ENCODE measurements around the gene NELL1. TPM values are rescaled to one million over a fixed set of nuclear protein-coding genes. Genes with fewer than 3 reads are reported as not detected.

NELL1 gene
- total RNA-seq, 1 experiment from 2014 or later, result not detected

- Mint-ChIP-seq H3K27me3 (ENCODE audit: insufficient read depth, unreplicated experiment) (peaks cover 30% of the 10 kb centered on the region), H3K9me3 (ENCODE audit: unreplicated experiment) (no peaks in the 10 kb centered on the region), H3K4me3 (ENCODE audit: unreplicated experiment) (no peak overlapping the region), H3K36me3 (ENCODE audit: insufficient read depth, unreplicated experiment) (no peaks in the 10 kb centered on the region), H3K4me1 (ENCODE audit: low read depth, unreplicated experiment) (no peaks in the 10 kb centered on the region), H3K27ac (ENCODE audit: unreplicated experiment) (no peak overlapping the region)
- Histone ChIP-seq H3K27me3 (replicated peaks; ENCODE audit: control insufficient read depth, insufficient read depth, low read length) (peaks cover 2% of the 10 kb centered on the region; the same call in 1 of the 2 replicates), H3K4me3 (ENCODE audit: low read depth, low read length) (no peak overlapping the region), H3K36me3 (ENCODE audit: control insufficient read depth, insufficient read depth, low read length) (no peaks in the 10 kb centered on the region), H3K9me3 (no peaks in the 10 kb centered on the region), H3K4me1 (no peaks in the 10 kb centered on the region)
- TF ChIP-seq CTCF (IDR thresholded peaks at IDR 0.05; ENCODE audit: insufficient read depth in 1 of 2, low read depth in 1 of 2, low read length in 1 of 2, severe bottlenecking in 1 of 2, unreplicated experiment in 1 of 2), result no peak
- no TSS peak for BruUV-seq (replicated peaks)
- ChIA-PET CTCF (no interaction called here), POLR2A (no interaction called here)
- intact Hi-C loops (cut with micrococcal nuclease; ENCODE audit: unreplicated experiment), result no loop called here
- DNase-seq, result no peak
These were observed 41.7 kb upstream of the NELL1 start for GRCh38 chr11:20627701-20628100.

GRCh38 chr11:20631519-20632168 is 37.7 kb upstream of the NELL1 start:
- no peak for TF ChIP-seq CTCF (IDR thresholded peaks at IDR 0.05; ENCODE audit: insufficient read depth in 1 of 2, low read depth in 1 of 2, low read length in 1 of 2, severe bottlenecking in 1 of 2, unreplicated experiment in 1 of 2)
- no peaks in the 10 kb centered on the region for H3K4me1 Mint-ChIP-seq (ENCODE audit: low read depth, unreplicated experiment)
- peaks cover 15% of the 10 kb centered on the region for H3K27me3 Mint-ChIP-seq (ENCODE audit: insufficient read depth, unreplicated experiment)
- no peaks in the 10 kb centered on the region for H3K36me3 ChIP-seq (ENCODE audit: control insufficient read depth, insufficient read depth, low read length)
- H3K4me3 ChIP-seq (ENCODE audit: low read depth, low read length), result no peak overlapping the region
- H3K4me1 ChIP-seq, result no peaks in the 10 kb centered on the region
- no peaks in the 10 kb centered on the region for H3K9me3 Mint-ChIP-seq (ENCODE audit: unreplicated experiment)
- POLR2A ChIA-PET, result no interaction called here
- intact Hi-C loops (cut with micrococcal nuclease; ENCODE audit: unreplicated experiment), result no loop called here
- H3K9me3 ChIP-seq, result no peaks in the 10 kb centered on the region
- no peak overlapping the region for H3K4me3 Mint-ChIP-seq (ENCODE audit: unreplicated experiment)
- DNase-seq, result no peak
- CTCF ChIA-PET, result no interaction called here
- no peaks in the 10 kb centered on the region for H3K27me3 ChIP-seq (replicated peaks; ENCODE audit: control insufficient read depth, insufficient read depth, low read length)
- H3K36me3 Mint-ChIP-seq (ENCODE audit: insufficient read depth, unreplicated experiment), result no peaks in the 10 kb centered on the region
- no peak overlapping the region for H3K27ac Mint-ChIP-seq (ENCODE audit: unreplicated experiment)
- no TSS peak for BruUV-seq (replicated peaks)

GRCh38 chr11:20632169-20632532 is 37.2 kb upstream of the NELL1 start:
- H3K9me3 ChIP-seq, result no peaks in the 10 kb centered on the region
- no peak overlapping the region for H3K4me3 ChIP-seq (ENCODE audit: low read depth, low read length)
- Mint-ChIP-seq H3K4me1 (ENCODE audit: low read depth, unreplicated experiment) (no peaks in the 10 kb centered on the region), H3K9me3 (ENCODE audit: unreplicated experiment) (no peaks in the 10 kb centered on the region), H3K36me3 (ENCODE audit: insufficient read depth, unreplicated experiment) (no peaks in the 10 kb centered on the region), H3K27ac (ENCODE audit: unreplicated experiment) (no peak overlapping the region), H3K27me3 (ENCODE audit: insufficient read depth, unreplicated experiment) (peaks cover 10% of the 10 kb centered on the region), H3K4me3 (ENCODE audit: unreplicated experiment) (no peak overlapping the region)
- no peaks in the 10 kb centered on the region for H3K4me1 ChIP-seq
- no peaks in the 10 kb centered on the region for H3K36me3 ChIP-seq (ENCODE audit: control insufficient read depth, insufficient read depth, low read length)
- no peak for TF ChIP-seq CTCF (IDR thresholded peaks at IDR 0.05; ENCODE audit: insufficient read depth in 1 of 2, low read depth in 1 of 2, low read length in 1 of 2, severe bottlenecking in 1 of 2, unreplicated experiment in 1 of 2)
- DNase-seq, result no peak
- intact Hi-C loops (cut with micrococcal nuclease; ENCODE audit: unreplicated experiment), result no loop called here
- CTCF ChIA-PET, result no interaction called here
- POLR2A ChIA-PET, result no interaction called here
- BruUV-seq (replicated peaks), result no TSS peak
- H3K27me3 ChIP-seq (replicated peaks; ENCODE audit: control insufficient read depth, insufficient read depth, low read length), result no peaks in the 10 kb centered on the region

Data from Caco-2 (cell line).